Measurements from ENCODE around the gene FYCO1. TPM values are rescaled to one million over a fixed set of nuclear protein-coding genes. Genes with fewer than 3 reads are reported as not detected.
A peak's percentile ranks its signal among the peaks of the same experiment; 100 is the strongest.

The FYCO1 gene
- total RNA-seq, 2 donors from 2014 or later = 15.5 to 26.2 TPM

DNA sequence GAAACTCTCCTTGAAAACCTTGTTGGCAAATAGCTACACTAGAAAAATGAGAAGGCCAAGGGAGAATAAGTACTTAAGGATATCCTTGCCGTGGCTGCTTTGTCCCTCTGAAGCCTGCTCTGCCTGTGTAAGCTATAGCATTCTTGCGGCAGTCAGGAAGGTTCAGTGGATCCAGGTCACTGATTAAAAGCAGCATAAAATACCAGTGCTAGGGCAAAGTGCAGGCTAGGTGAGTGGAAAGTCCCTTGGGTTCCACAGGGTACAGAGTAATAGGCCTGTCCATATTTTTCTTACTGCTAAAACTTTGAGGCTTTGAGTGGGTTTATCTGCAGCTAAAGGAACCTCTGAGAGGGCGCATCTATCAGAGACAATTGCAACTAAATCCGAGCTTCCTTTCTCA, 42.1 kb downstream of the FYCO1 start:
- Mint-ChIP-seq H3K27ac (no peak overlapping the region), H3K9me3 (no peaks in the 10 kb centered on the region), H3K4me3 (no peak overlapping the region), H3K4me1 (peaks cover 12% of the 10 kb centered on the region), H3K36me3 (ENCODE audit: low read depth) (peaks cover 100% of the 10 kb centered on the region), H3K27me3 (no peaks in the 10 kb centered on the region)
- no peak for ATAC-seq (replicated peaks)

GRCh38 chr3:45952456-45952855, 43.2 kb downstream of the FYCO1 start:
- no peaks in the 10 kb centered on the region for H3K27me3 Mint-ChIP-seq
- no peak for ATAC-seq (replicated peaks)
- no peak overlapping the region for H3K27ac Mint-ChIP-seq
- peaks cover 12% of the 10 kb centered on the region for H3K4me1 Mint-ChIP-seq
- no peaks in the 10 kb centered on the region for H3K9me3 Mint-ChIP-seq
- peak overlapping the region; percentile 51 for H3K4me3 Mint-ChIP-seq
- H3K36me3 Mint-ChIP-seq (ENCODE audit: low read depth) = peaks cover 100% of the 10 kb centered on the region

DNA sequence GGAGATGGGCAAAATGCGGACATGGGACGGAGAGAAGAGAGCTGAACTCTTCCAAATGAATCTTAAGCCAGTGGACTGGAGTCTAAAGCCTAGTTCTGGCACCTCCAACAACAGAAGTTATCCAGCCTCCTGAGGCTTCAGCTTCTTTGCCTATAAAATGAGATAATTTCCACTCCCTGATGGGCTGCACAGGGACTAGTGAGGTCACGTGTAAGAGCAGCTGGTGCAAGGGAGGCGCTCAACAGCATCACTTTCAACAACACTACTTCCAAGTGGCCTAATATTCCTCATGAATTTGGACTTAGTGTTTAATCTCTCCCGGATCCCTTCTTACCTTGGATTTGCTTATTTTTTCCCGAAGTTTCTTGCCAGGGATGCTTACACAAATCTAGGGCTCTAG, 43.7 kb downstream of the FYCO1 start:
- H3K27ac Mint-ChIP-seq = peak overlapping the region; percentile 88
- peaks cover 12% of the 10 kb centered on the region for H3K4me1 Mint-ChIP-seq
- H3K4me3 Mint-ChIP-seq = peak overlapping the region; percentile 51
- H3K36me3 Mint-ChIP-seq (ENCODE audit: low read depth) = peaks cover 100% of the 10 kb centered on the region
- H3K27me3 Mint-ChIP-seq = no peaks in the 10 kb centered on the region
- H3K9me3 Mint-ChIP-seq = no peaks in the 10 kb centered on the region
- no peak for ATAC-seq (replicated peaks)

GRCh38 chr3:45950686-45951600, 44.7 kb downstream of the FYCO1 start:
- Mint-ChIP-seq H3K36me3 (ENCODE audit: low read depth) (peaks cover 100% of the 10 kb centered on the region), H3K4me3 (peak overlapping the region; percentile 51), H3K27me3 (no peaks in the 10 kb centered on the region), H3K9me3 (no peaks in the 10 kb centered on the region), H3K27ac (peak overlapping the region; percentile 88), H3K4me1 (peaks cover 12% of the 10 kb centered on the region)
- ATAC-seq (replicated peaks) = peak; percentile 82

GRCh38 chr3:45950131-45950530, 45.5 kb downstream of the FYCO1 start:
- H3K4me1 Mint-ChIP-seq = peaks cover 14% of the 10 kb centered on the region
- no peaks in the 10 kb centered on the region for H3K27me3 Mint-ChIP-seq
- peak overlapping the region; percentile 51 for H3K4me3 Mint-ChIP-seq
- no peaks in the 10 kb centered on the region for H3K9me3 Mint-ChIP-seq
- peak overlapping the region; percentile 88 for H3K27ac Mint-ChIP-seq
- H3K36me3 Mint-ChIP-seq (ENCODE audit: low read depth) = peaks cover 100% of the 10 kb centered on the region
- ATAC-seq (replicated peaks) = no peak

DNA sequence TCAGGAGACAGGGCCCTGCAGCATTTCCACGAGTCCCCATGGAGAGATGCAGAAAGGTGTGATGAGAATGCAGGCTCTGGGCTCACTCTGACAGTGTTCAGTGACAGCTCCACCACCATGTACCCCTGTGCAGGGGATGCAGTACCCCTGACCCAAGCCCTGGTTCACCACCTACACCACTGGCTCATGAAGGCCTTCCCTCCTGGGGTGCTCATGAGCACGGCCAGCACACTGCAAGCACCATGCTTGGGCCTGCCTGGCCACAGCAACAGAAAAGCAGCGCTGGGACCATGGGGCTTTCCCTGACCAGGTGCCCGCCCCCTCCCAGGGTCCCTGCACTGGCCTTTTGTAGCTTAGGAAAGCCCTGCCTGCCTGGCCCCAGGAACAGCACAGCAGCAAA, 46.2 kb downstream of the FYCO1 start:
- no peak for ATAC-seq (replicated peaks)
- H3K9me3 Mint-ChIP-seq = no peaks in the 10 kb centered on the region
- no peaks in the 10 kb centered on the region for H3K27me3 Mint-ChIP-seq
- peaks cover 20% of the 10 kb centered on the region for H3K4me1 Mint-ChIP-seq
- H3K36me3 Mint-ChIP-seq (ENCODE audit: low read depth) = peaks cover 100% of the 10 kb centered on the region
- peak overlapping the region; percentile 51 for H3K4me3 Mint-ChIP-seq
- H3K27ac Mint-ChIP-seq = peak overlapping the region; percentile 88

GRCh38 chr3:45948881-45949280, 46.7 kb downstream of the FYCO1 start:
- peak overlapping the region; percentile 88 for H3K27ac Mint-ChIP-seq
- H3K27me3 Mint-ChIP-seq = no peaks in the 10 kb centered on the region
- H3K9me3 Mint-ChIP-seq = no peaks in the 10 kb centered on the region
- ATAC-seq (replicated peaks) = no peak
- peaks cover 95% of the 10 kb centered on the region for H3K36me3 Mint-ChIP-seq (ENCODE audit: low read depth)
- peak overlapping the region; percentile 51 for H3K4me3 Mint-ChIP-seq
- H3K4me1 Mint-ChIP-seq = peaks cover 22% of the 10 kb centered on the region

GRCh38 chr3:45948311-45948781, 47.3 kb downstream of the FYCO1 start:
- Mint-ChIP-seq H3K4me3 (peak overlapping the region; percentile 51), H3K27me3 (no peaks in the 10 kb centered on the region), H3K9me3 (no peaks in the 10 kb centered on the region), H3K36me3 (ENCODE audit: low read depth) (peaks cover 90% of the 10 kb centered on the region), H3K4me1 (peaks cover 27% of the 10 kb centered on the region), H3K27ac (peak overlapping the region; percentile 88)
- ATAC-seq (replicated peaks) = peak; percentile 11

DNA sequence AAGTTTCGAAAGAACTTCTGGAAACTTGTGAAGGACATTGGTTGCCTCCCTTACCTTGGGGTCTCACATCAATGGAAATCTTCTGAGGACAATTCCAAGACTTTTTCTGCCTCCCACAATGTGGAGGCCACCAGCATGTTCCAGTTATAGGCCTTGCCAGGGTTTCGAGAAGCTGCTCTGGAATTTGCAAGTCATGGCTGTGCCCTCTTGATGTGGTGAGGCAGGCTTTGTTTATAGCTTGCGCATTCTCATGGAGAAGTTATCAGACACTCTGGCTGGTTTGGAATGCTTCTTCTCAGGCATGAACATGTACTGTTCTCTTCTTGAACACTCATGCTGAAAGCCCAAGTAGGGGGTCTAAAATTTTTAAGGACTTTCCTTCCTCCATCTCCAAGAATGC, 48.3 kb downstream of the FYCO1 start:
- Mint-ChIP-seq H3K27me3 (no peaks in the 10 kb centered on the region), H3K27ac (peak overlapping the region; percentile 88), H3K4me1 (peaks cover 33% of the 10 kb centered on the region), H3K36me3 (ENCODE audit: low read depth) (peaks cover 80% of the 10 kb centered on the region), H3K9me3 (no peaks in the 10 kb centered on the region), H3K4me3 (peak overlapping the region; percentile 51)
- ATAC-seq (replicated peaks) = no peak

GRCh38 chr3:45946875-45947274, 48.7 kb downstream of the FYCO1 start:
- Mint-ChIP-seq H3K4me3 (peak overlapping the region; percentile 51), H3K27ac (peak overlapping the region; percentile 70), H3K4me1 (peaks cover 37% of the 10 kb centered on the region), H3K9me3 (no peaks in the 10 kb centered on the region), H3K36me3 (ENCODE audit: low read depth) (peaks cover 75% of the 10 kb centered on the region), H3K27me3 (no peaks in the 10 kb centered on the region)
- ATAC-seq (replicated peaks) = peak; percentile 10

DNA sequence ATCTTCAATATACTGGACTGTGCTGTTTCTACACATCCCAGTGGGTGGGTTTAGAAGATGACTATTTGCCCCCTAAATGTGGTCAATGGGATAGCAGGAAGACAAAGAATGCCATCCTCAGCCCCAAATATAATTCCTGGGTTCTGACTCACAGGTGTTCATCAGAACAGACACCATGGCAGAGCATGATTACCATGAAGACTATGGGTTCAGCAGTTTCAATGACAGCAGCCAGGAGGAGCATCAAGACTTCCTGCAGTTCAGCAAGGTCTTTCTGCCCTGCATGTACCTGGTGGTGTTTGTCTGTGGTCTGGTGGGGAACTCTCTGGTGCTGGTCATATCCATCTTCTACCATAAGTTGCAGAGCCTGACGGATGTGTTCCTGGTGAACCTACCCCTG, 49.3 kb downstream of the FYCO1 start:
- no peak for ATAC-seq (replicated peaks)
- Mint-ChIP-seq H3K9me3 (no peaks in the 10 kb centered on the region), H3K36me3 (ENCODE audit: low read depth) (peaks cover 72% of the 10 kb centered on the region), H3K4me1 (peaks cover 37% of the 10 kb centered on the region), H3K27ac (peak overlapping the region; percentile 58), H3K4me3 (peak overlapping the region; percentile 51), H3K27me3 (no peaks in the 10 kb centered on the region)

- Mint-ChIP-seq H3K4me1 (peaks cover 43% of the 10 kb centered on the region), H3K36me3 (ENCODE audit: low read depth) (peaks cover 68% of the 10 kb centered on the region), H3K27ac (peak overlapping the region; percentile 6), H3K4me3 (peak overlapping the region; percentile 51), H3K27me3 (peaks cover 7% of the 10 kb centered on the region), H3K9me3 (no peaks in the 10 kb centered on the region)
- no peak for ATAC-seq (replicated peaks)
Measured at GRCh38 chr3:45944830-45945620, 50.6 kb downstream of the FYCO1 start.

DNA sequence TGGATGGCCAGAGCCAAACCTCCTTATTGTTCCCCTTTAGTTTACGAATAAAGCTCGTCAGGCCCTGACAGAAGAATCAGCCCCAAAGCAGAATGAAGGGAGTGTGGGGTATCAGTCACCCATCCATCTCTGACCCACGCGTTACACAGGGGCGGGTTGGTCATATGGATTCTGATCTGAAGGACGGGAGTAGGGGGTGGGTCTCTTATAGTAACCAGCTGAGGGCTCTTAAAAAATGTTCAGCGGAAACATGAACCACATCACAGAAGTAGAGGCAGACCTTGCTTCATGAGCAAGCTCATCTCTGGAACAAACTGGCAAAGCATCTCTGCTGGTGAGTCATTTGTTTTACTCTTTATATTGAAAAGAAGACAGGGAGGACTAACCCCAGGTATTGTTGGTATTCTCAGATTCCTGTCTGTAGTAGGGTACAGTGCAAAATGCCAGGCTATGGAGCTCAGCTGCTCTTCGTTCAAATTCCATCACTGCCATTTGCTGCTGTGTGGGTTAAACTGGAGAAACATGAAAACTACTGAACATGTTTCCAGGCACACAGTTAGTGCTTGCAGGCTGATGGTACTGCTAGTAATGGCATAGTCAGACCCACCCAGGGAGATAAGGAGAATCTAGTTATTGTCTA, 52.3 kb downstream of the FYCO1 start, which contains the start of gene CXCR6:
Gene CXCR6 (plus strand): TSS at position 258 of the 640 bp plus-strand sequence. CDS start 3,018 bp downstream, outside the sequence.
- peaks cover 43% of the 10 kb centered on the region for H3K4me1 Mint-ChIP-seq
- H3K9me3 Mint-ChIP-seq = no peaks in the 10 kb centered on the region
- H3K4me3 Mint-ChIP-seq = peak within 1 kb of the TSS; percentile 68
- ATAC-seq (replicated peaks) = peak; percentile 84
- H3K27ac Mint-ChIP-seq = peak within 1 kb of the TSS; percentile 61
- H3K27me3 Mint-ChIP-seq = peaks cover 7% of the 10 kb centered on the region
- peaks cover 58% of the 10 kb centered on the region for H3K36me3 Mint-ChIP-seq (ENCODE audit: low read depth)

All from activated T-helper 17 cell treated with anti-CD3 and anti-CD28 coated beads, Interleukin-2, amount 50 U/mL, for 72 hours (primary cell).